K562 (cell line): ENCODE data around the gene KMT2E. TPM values are rescaled to one million over a fixed set of nuclear protein-coding genes. Genes with fewer than 3 reads are reported as not detected.

ENCODE experiments used
- TBP ChIP-seq: optimal IDR thresholded peaks from 2 replicates; pipeline ENCODE3; 2011; ENCODE audit warnings: low read depth, low read length, improper control_type of control experiment
- polyA plus RNA-seq, 8 experiments: library from polyadenylated mRNA; depleted of rRNA in 4 of 8; stranded (reverse) in 5 of 8; unstranded in 3 of 8; fragments of >200 nt; fragmentation: Nextera tagmentation in 2 of 8; fragmentation: Illumina TruSeq in 1 of 8; extraction: Ambion mirVana in 2 of 8; extraction: Trizol in 1 of 8; gene quantifications; 2 replicates each; pipeline versions ENCODE4 v1.2.1 to v1.2.3, GENCODE V29; 2011 to 2014; ENCODE audit warnings: inconsistent platforms in 1 of 8, missing spikeins in 1 of 8
- total RNA-seq, 7 experiments: library from RNA; depleted of rRNA in 6 of 7; stranded (reverse); fragments of >200 nt in 6 of 7; fragmentation: Illumina TruSeq in 2 of 7; extraction: Trizol in 2 of 7; gene quantifications; 2 replicates each; pipeline versions ENCODE4 v1.2.1 to v1.2.3, GENCODE V29; 2011 to 2021; ENCODE audit warnings: low replicate concordance in 1 of 7
- TF ChIP-seq, protein P1 (sequence below): fragments of 450-650 bp; IDR thresholded peaks from 2 replicates; pipeline ENCODE4 v1.6.1; 2016; ENCODE audit warnings: borderline replicate concordance
- TF ChIP-seq, protein P2 (sequence below): fragments of 250-450 bp; sonication (Bioruptor Pico); IDR thresholded peaks from 2 replicates; pipeline ENCODE4 v1.4.0; 2020
- TF ChIP-seq, protein P3 (sequence below): sonication (generic); formaldehyde crosslinking; IDR thresholded peaks from 2 replicates; pipeline ENCODE4 v1.8.0; 2022; ENCODE audit warnings: mild to moderate bottlenecking, missing genetic modification reagents

KMT2E gene
- total and polyA plus RNA-seq, 9 of the 15 experiments (the other 6 are each of a cell fraction or from before 2014, with no cell fraction given) = 8.9 to 55.3 (median 38.1) TPM

DNA sequence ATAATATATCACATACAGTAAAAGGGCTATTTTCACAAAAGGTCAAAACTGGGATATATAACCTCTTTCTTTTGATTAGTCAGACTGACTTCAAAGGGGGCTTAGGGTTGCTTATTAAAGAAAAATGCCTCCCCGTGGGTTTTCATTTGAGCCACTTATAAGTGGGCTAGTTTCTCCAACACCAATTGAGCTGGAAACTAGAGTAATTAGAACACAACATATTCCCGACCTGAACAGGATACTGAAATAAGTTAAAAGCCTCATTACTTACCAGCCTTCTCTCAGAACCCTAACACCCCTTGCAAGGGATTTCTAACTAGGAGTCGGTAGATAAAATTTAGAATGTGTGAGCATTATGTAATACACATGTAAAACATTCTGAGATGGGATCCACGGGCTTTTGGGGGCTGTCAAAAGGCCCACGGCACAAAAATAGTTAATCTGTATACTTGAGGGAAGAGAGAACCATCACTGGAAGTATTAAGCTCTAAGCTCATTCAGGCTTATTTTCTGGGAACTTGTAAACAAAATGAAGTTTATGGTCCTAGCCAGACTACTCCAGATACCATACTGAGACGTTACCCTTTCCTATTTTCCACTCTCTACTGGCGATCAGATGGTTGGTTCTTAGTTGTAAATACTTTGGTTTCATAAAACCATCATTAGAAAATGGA is 29.3 kb upstream of the KMT2E start (continued):
- TF ChIP-seq, protein P1, sequence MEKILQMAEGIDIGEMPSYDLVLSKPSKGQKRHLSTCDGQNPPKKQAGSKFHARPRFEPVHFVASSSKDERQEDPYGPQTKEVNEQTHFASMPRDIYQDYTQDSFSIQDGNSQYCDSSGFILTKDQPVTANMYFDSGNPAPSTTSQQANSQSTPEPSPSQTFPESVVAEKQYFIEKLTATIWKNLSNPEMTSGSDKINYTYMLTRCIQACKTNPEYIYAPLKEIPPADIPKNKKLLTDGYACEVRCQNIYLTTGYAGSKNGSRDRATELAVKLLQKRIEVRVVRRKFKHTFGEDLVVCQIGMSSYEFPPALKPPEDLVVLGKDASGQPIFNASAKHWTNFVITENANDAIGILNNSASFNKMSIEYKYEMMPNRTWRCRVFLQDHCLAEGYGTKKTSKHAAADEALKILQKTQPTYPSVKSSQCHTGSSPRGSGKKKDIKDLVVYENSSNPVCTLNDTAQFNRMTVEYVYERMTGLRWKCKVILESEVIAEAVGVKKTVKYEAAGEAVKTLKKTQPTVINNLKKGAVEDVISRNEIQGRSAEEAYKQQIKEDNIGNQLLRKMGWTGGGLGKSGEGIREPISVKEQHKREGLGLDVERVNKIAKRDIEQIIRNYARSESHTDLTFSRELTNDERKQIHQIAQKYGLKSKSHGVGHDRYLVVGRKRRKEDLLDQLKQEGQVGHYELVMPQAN = no peak
- TF ChIP-seq TBP = no peak
- TF ChIP-seq, protein P2, sequence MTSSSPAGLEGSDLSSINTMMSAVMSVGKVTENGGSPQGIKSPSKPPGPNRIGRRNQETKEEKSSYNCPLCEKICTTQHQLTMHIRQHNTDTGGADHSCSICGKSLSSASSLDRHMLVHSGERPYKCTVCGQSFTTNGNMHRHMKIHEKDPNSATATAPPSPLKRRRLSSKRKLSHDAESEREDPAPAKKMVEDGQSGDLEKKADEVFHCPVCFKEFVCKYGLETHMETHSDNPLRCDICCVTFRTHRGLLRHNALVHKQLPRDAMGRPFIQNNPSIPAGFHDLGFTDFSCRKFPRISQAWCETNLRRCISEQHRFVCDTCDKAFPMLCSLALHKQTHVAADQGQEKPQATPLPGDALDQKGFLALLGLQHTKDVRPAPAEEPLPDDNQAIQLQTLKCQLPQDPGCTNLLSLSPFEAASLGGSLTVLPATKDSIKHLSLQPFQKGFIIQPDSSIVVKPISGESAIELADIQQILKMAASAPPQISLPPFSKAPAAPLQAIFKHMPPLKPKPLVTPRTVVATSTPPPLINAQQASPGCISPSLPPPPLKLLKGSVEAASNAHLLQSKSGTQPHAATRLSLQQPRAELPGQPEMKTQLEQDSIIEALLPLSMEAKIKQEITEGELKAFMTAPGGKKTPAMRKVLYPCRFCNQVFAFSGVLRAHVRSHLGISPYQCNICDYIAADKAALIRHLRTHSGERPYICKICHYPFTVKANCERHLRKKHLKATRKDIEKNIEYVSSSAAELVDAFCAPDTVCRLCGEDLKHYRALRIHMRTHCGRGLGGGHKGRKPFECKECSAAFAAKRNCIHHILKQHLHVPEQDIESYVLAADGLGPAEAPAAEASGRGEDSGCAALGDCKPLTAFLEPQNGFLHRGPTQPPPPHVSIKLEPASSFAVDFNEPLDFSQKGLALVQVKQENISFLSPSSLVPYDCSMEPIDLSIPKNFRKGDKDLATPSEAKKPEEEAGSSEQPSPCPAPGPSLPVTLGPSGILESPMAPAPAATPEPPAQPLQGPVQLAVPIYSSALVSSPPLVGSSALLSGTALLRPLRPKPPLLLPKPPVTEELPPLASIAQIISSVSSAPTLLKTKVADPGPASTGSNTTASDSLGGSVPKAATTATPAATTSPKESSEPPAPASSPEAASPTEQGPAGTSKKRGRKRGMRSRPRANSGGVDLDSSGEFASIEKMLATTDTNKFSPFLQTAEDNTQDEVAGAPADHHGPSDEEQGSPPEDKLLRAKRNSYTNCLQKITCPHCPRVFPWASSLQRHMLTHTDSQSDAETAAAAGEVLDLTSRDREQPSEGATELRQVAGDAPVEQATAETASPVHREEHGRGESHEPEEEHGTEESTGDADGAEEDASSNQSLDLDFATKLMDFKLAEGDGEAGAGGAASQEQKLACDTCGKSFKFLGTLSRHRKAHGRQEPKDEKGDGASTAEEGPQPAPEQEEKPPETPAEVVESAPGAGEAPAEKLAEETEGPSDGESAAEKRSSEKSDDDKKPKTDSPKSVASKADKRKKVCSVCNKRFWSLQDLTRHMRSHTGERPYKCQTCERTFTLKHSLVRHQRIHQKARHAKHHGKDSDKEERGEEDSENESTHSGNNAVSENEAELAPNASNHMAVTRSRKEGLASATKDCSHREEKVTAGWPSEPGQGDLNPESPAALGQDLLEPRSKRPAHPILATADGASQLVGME (CRISPR knock-in tag) = no peak
- TF ChIP-seq, protein P3, sequence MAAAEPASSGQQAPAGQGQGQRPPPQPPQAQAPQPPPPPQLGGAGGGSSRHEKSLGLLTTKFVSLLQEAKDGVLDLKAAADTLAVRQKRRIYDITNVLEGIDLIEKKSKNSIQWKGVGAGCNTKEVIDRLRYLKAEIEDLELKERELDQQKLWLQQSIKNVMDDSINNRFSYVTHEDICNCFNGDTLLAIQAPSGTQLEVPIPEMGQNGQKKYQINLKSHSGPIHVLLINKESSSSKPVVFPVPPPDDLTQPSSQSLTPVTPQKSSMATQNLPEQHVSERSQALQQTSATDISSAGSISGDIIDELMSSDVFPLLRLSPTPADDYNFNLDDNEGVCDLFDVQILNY (CRISPR knock-in tag) = no peak
